Measurements from ENCODE around the gene BRD1.
"Not testable (repeated sequence)": the region's sequence is repeated elsewhere in the genome, so short reads cannot be mapped to it uniquely, and the experiment has no call there.

BRD1 gene

GRCh38 chr22:49825944-49826602 lies 1.6 kb downstream of the BRD1 start:
- peak; percentile 55 to 60 for DNase-seq

GRCh38 chr22:49825436-49825835 lies 2.2 kb downstream of the BRD1 start:
- DNase-seq: no peak

GRCh38 chr22:49824936-49825335 lies 2.7 kb downstream of the BRD1 start:
- DNase-seq: no peak

- DNase-seq: no peak
Observed at GRCh38 chr22:49824185-49824925, 3.3 kb downstream of the BRD1 start.

- no peak for DNase-seq
Observed at GRCh38 chr22:49823289-49824045, 4.2 kb downstream of the BRD1 start.

- not testable (repeated sequence) for DNase-seq
Observed at GRCh38 chr22:49821741-49822140, 5.9 kb downstream of the BRD1 start.

- DNase-seq: no peak
Observed at GRCh38 chr22:49820984-49821383, 6.7 kb downstream of the BRD1 start.

- DNase-seq: no peak
Observed at GRCh38 chr22:49817359-49817758, 10.3 kb downstream of the BRD1 start.

- no peak for DNase-seq
Observed at GRCh38 chr22:49815641-49816091, 12.0 kb downstream of the BRD1 start.

- DNase-seq: no peak
Observed at GRCh38 chr22:49814856-49815255, 12.8 kb downstream of the BRD1 start.

- no peak for DNase-seq
Observed at GRCh38 chr22:49814164-49814686, 13.4 kb downstream of the BRD1 start.

- no peak for DNase-seq
Observed at GRCh38 chr22:49812838-49813237, 14.8 kb downstream of the BRD1 start.

GRCh38 chr22:49811020-49811791 lies 16.5 kb downstream of the BRD1 start:
- DNase-seq: no peak

- DNase-seq: no peak
Observed at GRCh38 chr22:49810363-49811019, 17.2 kb downstream of the BRD1 start.

- peak; percentile 47 to 60 for DNase-seq
Observed at GRCh38 chr22:49807780-49808708, 19.6 kb downstream of the BRD1 start.

- DNase-seq: no peak
Observed at GRCh38 chr22:49807129-49807528, 20.5 kb downstream of the BRD1 start.

GRCh38 chr22:49803737-49804375 lies 23.8 kb downstream of the BRD1 start:
- DNase-seq: no peak

GRCh38 chr22:49803134-49803533 lies 24.5 kb downstream of the BRD1 start:
- DNase-seq: no peak

GRCh38 chr22:49801391-49802060 lies 26.1 kb downstream of the BRD1 start:
- no peak for DNase-seq

Measured in CD4-positive, alpha-beta T cell treated with Interleukin-4 for 1 hour (primary cell).